SU-DHL-6 (cell line): ENCODE data around the gene ECHS1.

Experiments
- H2AFZ ChIP-seq: fragments of 200-600 bp; sonication (generic); 2 replicates; pipeline ENCODE4 v1.6.1; 2014; ENCODE audit warnings: low read depth, mild to moderate bottlenecking, moderate library complexity, mixed read lengths, antibody characterized with exemption, low read length; ENCODE audit not compliant: severe bottlenecking
- H3F3A ChIP-seq: fragments of 200-600 bp; shearing (Covaris generic); 2 replicates; pipeline ENCODE4 v1.6.0; 2016; ENCODE audit warnings: antibody characterized with exemption, mild to moderate bottlenecking; ENCODE audit not compliant: insufficient read depth
- H3K27ac ChIP-seq: fragments of 200-600 bp; sonication (generic); 2 replicates; pipeline ENCODE4 v1.5.1; 2016; ENCODE audit warnings: low read depth, mild to moderate bottlenecking, low read length, moderate library complexity, mixed read lengths
- H3K27me3 ChIP-seq: fragments of 200-600 bp; sonication (generic), shearing (Covaris generic); 2 replicates; pipeline ENCODE4 v1.6.0; 2014; ENCODE audit warnings: mild to moderate bottlenecking, low read length
- H3K36me3 ChIP-seq: fragments of 200-600 bp; sonication (generic); 2 replicates; pipeline ENCODE4 v1.6.1; 2014; ENCODE audit warnings: mild to moderate bottlenecking, low read length, mixed read lengths
- H3K4me2 ChIP-seq: fragments of 300-600, 200-600 bp; shearing (Covaris generic), sonication (generic); 2 replicates; pipeline ENCODE4 v1.6.0; 2014; ENCODE audit warnings: low read length, low read depth, mild to moderate bottlenecking; ENCODE audit not compliant: poor library complexity, severe bottlenecking
- H3K4me3 ChIP-seq: fragments of 200-600 bp; sonication (generic); 2 replicates; pipeline ENCODE4 v1.5.1; 2014; ENCODE audit warnings: antibody characterized with exemption, low read length, mild to moderate bottlenecking, mixed read lengths; ENCODE audit not compliant: insufficient read depth, poor library complexity, severe bottlenecking
- H3K79me2 ChIP-seq: fragments of 200-600 bp; sonication (generic); 2 replicates; pipeline ENCODE4 v1.6.1; 2014; ENCODE audit warnings: mild to moderate bottlenecking, low read length, moderate library complexity; ENCODE audit not compliant: insufficient read depth
- H3K9ac ChIP-seq: fragments of 200-600 bp; sonication (generic); 2 replicates; pipeline ENCODE4 v1.7.0; 2014; ENCODE audit warnings: mild to moderate bottlenecking, low read length
- H3K9me2 ChIP-seq: fragments of 200-600 bp; sonication (generic); replicated peaks from 2 replicates; pipeline ENCODE4 v1.6.1; 2014; ENCODE audit warnings: low read length; ENCODE audit not compliant: insufficient read depth
- H3K9me3 ChIP-seq: fragments of 200-600 bp; sonication (generic); 2 replicates; pipeline ENCODE4 v1.6.1; 2014; ENCODE audit warnings: low read length, mixed read lengths; ENCODE audit not compliant: insufficient read depth
- H4K20me1 ChIP-seq: fragments of 200-600 bp; sonication (generic); 2 replicates; pipeline ENCODE4 v1.6.1; 2014; ENCODE audit warnings: low read depth, mild to moderate bottlenecking, antibody characterized with exemption, low read length, moderate library complexity, mixed read lengths
- CTCF ChIP-seq: fragments of 200-600 bp; sonication (generic); IDR thresholded peaks from one replicate; pipeline ENCODE4 v1.5.1; 2017; ENCODE audit warnings: antibody characterized with exemption, mild to moderate bottlenecking, low read length, moderate library complexity; ENCODE audit not compliant: insufficient read depth, poor library complexity, severe bottlenecking
- EZH2phosphoT487 ChIP-seq: fragments of 200-600 bp; sonication (generic), shearing (Covaris generic); conservative IDR thresholded peaks from 2 replicates; pipeline ENCODE4 v1.6.1; 2018; ENCODE audit warnings: mild to moderate bottlenecking, antibody characterized with exemption, low read length, moderate library complexity, mixed read lengths

The ECHS1 gene

GRCh38 chr10:133366751-133367150, 6.4 kb downstream of the ECHS1 start:
- H3F3A ChIP-seq: no peaks in the 10 kb centered on the region
- no peaks in the 10 kb centered on the region for H3K79me2 ChIP-seq
- H3K9ac ChIP-seq: no peak overlapping the region
- H3K27me3 ChIP-seq: no peaks in the 10 kb centered on the region
- no peak overlapping the region for H2AFZ ChIP-seq
- TF ChIP-seq CTCF (no peak), EZH2phosphoT487 (no peak)
- no peaks in the 10 kb centered on the region for H3K9me2 ChIP-seq
- no peaks in the 10 kb centered on the region for H3K9me3 ChIP-seq
- no peaks in the 10 kb centered on the region for H4K20me1 ChIP-seq
- no peaks in the 10 kb centered on the region for H3K36me3 ChIP-seq
- no peak overlapping the region for H3K4me2 ChIP-seq
- H3K27ac ChIP-seq: no peak overlapping the region
- H3K4me3 ChIP-seq: no peak overlapping the region

- Histone ChIP-seq H3K9me2 (no peaks in the 10 kb centered on the region), H3K79me2 (no peaks in the 10 kb centered on the region), H2AFZ (no peak overlapping the region), H3K4me3 (no peak overlapping the region), H3K36me3 (no peaks in the 10 kb centered on the region), H3K4me2 (no peak overlapping the region), H3K9me3 (no peaks in the 10 kb centered on the region), H3K9ac (no peak overlapping the region), H4K20me1 (no peaks in the 10 kb centered on the region), H3K27ac (no peak overlapping the region), H3F3A (no peaks in the 10 kb centered on the region), H3K27me3 (no peaks in the 10 kb centered on the region)
- no peak for TF ChIP-seq CTCF
- TF ChIP-seq EZH2phosphoT487: no peak
These were observed 7.0 kb downstream of the ECHS1 start for GRCh38 chr10:133366130-133366478.

- H3K36me3 ChIP-seq: no peaks in the 10 kb centered on the region
- H4K20me1 ChIP-seq: no peaks in the 10 kb centered on the region
- H3K4me2 ChIP-seq: no peak overlapping the region
- no peak overlapping the region for H2AFZ ChIP-seq
- H3K27me3 ChIP-seq: no peaks in the 10 kb centered on the region
- H3K27ac ChIP-seq: no peak overlapping the region
- no peaks in the 10 kb centered on the region for H3F3A ChIP-seq
- TF ChIP-seq EZH2phosphoT487 (no peak), CTCF (no peak)
- no peaks in the 10 kb centered on the region for H3K9me2 ChIP-seq
- no peak overlapping the region for H3K9ac ChIP-seq
- H3K4me3 ChIP-seq: no peak overlapping the region
- no peaks in the 10 kb centered on the region for H3K79me2 ChIP-seq
- H3K9me3 ChIP-seq: no peaks in the 10 kb centered on the region
These were observed 7.6 kb downstream of the ECHS1 start for GRCh38 chr10:133365461-133366129.
